GM12875 (cell line): ENCODE results near the gene PCGF3.
"Not testable (repeated sequence)": the region's sequence is repeated elsewhere in the genome, so short reads cannot be mapped to it uniquely, and the experiment has no call there.

Experiments
- H3K4me3 ChIP-seq: one replicate; pipeline ENCODE4 v1.5.1; 2011; ENCODE audit warnings: low read depth, low read length, control low read depth
- TF ChIP-seq, protein P1 (sequence below): IDR thresholded peaks from 2 replicates; pipeline ENCODE4 v1.5.1; 2011; ENCODE audit warnings: low read depth, mild to moderate bottlenecking, control low read depth, inconsistent platforms, low read length, moderate library complexity, borderline replicate concordance; ENCODE audit not compliant: insufficient read depth

The PCGF3 gene

DNA sequence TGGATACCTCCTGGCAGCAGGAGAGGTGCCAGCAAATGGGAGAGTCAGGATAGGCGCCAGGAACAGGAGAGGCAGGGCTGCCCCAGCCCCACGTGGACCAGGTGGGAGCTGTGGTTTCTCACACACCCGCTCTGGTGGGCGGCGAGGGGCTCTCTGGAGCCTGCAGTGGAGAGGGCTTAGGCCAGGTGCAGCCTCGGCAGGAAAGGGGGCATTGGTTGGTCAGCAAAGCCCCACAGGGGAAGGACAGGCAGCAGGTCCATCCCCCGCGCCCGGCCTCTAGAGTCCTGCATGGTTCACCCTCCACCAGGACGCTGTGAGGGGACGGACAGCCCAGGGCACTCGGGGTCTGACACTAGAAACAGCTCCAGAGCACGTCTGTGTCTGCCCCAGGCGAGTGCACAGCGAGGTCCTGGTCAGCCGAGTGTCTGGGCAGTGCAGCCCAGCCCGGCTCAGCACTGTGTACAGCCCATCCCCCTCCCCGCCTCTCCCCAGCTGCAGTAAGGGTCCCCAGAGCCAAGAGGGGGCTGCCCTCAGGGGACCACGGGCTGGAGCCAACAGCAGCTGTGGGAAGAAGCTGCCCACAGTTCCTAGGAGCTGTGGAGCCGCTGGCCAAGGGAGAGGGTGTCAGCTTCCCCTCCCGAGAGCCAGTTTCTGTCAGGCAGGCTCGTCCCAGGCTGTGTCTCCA is 39.7 kb upstream of the PCGF3 start:
- no peak overlapping the region for H3K4me3 ChIP-seq
- TF ChIP-seq, protein P1, sequence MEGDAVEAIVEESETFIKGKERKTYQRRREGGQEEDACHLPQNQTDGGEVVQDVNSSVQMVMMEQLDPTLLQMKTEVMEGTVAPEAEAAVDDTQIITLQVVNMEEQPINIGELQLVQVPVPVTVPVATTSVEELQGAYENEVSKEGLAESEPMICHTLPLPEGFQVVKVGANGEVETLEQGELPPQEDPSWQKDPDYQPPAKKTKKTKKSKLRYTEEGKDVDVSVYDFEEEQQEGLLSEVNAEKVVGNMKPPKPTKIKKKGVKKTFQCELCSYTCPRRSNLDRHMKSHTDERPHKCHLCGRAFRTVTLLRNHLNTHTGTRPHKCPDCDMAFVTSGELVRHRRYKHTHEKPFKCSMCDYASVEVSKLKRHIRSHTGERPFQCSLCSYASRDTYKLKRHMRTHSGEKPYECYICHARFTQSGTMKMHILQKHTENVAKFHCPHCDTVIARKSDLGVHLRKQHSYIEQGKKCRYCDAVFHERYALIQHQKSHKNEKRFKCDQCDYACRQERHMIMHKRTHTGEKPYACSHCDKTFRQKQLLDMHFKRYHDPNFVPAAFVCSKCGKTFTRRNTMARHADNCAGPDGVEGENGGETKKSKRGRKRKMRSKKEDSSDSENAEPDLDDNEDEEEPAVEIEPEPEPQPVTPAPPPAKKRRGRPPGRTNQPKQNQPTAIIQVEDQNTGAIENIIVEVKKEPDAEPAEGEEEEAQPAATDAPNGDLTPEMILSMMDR: no peak

DNA sequence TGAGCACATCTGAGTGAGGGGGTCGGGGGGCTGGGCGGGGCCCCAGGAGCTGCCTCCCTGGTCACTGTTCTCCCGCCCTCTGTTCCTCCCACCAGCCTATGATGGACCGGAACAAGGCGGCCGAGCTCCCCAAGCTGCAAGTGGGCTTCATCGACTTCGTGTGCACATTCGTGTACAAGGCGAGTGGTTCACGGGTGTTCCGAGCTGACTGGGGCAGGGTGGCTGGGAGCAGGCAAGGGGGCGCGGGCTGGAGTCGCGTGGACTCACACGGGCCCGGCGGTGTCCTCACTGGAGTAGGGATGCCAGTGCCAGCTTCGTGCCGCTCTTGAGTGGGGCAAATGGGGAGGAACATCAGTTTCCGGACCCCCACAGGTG is 39.2 kb upstream of the PCGF3 start:
- TF ChIP-seq, protein P1: no peak

DNA sequence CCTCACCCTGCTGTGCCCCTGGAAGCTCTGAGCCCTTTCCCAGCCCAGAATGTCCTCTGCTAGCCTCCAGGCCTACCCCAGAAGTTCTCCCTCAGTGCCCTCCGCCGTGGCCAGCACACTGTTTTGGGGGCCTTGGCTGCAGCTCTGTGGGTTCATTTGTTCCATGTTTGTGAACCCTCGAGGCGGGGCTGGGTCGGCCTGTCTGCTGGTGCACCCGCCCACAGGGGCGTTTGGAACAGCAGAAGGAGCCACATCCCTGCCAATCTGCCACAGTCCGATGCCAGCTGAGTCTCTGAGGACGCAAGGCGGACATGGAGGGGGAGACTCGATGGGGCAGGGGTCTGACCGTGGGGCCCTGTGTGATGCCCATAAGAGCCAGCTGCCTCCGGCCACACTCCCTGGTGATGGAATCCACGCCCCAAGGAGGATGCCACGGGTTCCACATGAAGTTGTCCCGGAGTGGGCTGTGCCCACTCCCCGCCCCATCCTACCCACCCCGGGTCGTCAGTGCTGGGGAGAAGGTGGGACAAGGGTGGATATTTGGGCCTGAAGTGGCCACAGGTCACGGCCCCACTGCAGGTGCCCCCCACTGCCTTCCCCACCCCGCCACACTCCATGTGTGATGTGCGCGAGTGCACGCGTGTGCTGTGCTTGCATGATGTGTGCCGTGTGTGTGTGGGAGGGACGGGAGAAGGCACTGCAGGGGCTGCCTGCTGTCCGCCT is 38.6 kb upstream of the PCGF3 start:
- no peak overlapping the region for H3K4me3 ChIP-seq
- TF ChIP-seq, protein P1: no peak

More for the DNA sequence above, 39.2 kb upstream of the PCGF3 start:
- H3K4me3 ChIP-seq: no peak overlapping the region

DNA sequence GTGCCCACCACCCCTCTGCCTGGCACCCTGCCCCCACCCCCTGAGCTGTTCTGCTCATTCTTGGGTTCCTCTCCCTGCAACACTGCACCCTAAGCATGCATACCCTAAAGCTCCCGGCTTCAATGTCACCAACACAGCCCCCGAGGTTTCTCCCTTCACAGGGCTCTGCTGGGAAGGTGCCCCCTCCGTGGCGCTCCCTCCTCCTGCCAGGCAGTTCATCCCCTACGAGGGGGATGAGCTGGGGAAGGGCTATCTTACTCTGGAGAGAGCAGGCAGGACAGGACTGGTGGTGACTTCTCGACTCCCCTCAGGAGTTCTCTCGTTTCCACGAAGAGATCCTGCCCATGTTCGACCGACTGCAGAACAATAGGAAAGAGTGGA is 38.1 kb upstream of the PCGF3 start:
- TF ChIP-seq, protein P1: no peak
- H3K4me3 ChIP-seq: no peak overlapping the region

DNA sequence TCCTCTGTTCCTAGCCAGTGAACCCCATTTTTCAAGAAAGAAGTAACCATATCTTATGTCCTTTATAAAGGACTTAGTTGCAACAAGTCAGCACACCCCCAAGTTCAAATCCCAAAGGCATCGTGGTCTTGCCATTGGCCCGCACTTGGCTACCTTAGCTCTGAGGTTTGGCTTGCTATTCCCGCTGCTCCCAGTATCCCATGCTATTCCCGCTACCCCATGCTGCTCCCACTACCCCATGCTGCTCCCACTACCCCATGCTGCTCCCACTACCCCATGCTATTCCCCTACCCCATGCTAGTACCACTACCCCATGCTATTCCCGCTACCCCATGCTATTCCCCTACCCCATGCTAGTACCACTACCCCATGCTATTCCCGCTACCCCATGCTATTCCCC is 37.4 kb upstream of the PCGF3 start:
- H3K4me3 ChIP-seq: not testable (repeated sequence)

DNA sequence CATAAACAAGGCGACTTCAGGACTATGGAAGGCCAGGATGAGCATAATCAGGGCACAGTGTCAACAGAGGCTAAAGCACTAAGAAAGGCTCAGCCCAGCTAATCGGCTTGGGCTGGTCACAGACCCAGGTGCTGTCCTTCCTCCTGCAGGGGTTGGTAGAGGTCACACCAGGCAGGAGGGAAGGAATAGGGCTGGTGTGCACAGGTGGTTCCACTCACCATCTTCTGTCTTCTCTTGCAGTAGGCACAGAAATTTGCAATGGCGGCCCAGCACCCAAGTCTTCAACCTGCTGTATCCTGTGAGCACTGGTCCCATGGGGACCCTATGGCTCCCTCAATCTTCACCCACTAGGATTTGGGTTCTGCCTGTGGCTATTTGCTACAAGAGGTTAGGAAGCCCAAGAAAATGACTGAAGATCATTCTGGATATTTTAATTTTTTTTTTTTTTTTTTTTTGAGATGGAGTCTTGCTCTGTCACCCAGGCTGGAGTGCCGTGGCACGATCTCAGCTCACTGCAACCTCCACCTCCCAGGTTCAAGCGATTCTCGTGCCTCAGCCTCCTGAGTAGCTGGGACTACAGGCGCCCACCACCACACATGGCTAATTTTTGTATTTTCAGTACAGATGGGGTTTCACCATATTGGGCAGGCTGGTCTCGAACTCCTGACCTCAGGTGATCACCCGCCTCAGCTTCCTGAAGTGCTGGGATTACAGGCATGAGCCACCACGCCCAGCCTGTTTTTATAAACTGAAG is 35.6 kb upstream of the PCGF3 start:
- not testable (repeated sequence) for H3K4me3 ChIP-seq

DNA sequence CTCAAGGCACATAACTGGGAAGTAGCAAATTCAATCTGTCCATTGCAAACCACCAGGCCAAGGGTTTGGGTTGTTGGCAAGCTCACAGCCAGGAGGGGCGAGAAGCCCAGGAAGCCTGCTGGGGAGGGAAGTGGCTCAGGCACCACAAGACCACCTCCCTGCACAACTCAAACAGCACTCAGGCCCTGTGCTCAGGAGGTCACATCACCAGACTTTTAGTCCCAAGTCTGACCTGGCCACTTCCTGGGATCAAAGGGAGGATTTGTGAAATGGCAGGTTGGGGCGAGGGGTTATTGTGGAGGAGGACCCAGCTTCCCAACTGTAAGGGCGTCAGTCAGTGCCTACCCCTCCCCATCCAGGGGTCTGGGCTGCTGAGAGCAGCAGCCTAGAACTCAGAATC is 33.9 kb upstream of the PCGF3 start:
- TF ChIP-seq, protein P1: no peak
- no peak overlapping the region for H3K4me3 ChIP-seq

DNA sequence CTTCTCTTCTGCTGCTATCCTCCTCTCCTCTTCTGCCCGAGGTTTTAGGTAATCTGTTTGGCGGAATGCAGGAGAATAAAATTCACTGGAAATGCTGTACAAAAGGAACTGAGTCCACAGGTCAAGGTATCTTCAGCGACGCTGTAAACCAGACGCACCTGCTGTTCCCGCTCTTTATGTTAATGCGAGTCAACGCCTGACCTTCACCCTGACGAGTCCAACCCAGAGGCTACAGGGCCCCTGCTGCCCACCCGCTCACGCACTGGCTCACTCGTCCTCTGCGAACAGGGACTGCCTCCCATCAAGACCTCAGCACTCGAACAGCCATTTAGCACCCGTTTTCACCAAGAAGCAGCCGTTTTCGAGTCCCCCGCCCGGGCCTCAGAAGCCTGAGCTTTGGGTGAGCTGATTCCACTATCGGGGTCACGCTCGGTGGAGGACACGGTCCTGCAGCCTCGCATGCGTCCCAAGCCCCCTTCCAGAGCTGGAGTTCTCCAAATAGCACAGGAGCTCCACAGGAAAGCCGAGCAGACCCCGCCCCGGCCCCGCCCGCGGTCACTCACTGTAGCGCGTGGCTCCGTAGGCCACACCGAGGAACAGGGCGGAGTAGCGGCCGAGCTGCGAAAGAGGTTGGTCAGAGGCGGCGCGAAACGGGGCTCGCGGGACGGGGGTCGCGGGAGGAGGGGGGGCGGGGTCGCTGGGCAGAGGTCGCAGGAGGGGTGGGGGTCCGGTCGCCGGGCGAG is 32.1 kb upstream of the PCGF3 start:
- TF ChIP-seq, protein P1: no peak
- peak overlapping the region; percentile 63 for H3K4me3 ChIP-seq
